ENCODE measurements around the gene UNC119.

- TF ChIP-seq CTCF (IDR thresholded peaks at IDR 0.05 in 2 of 3, conservative IDR thresholded peaks at IDR 0.05 in 1 of 3; ENCODE audit: borderline replicate concordance in 1 of 3, insufficient read depth in 1 of 3, low read depth in 2 of 3, low read length in 2 of 3): no peak
- no peak for TF ChIP-seq EZH2 (IDR thresholded peaks at IDR 0.05)
- no peak for TF ChIP-seq SP1 (IDR thresholded peaks at IDR 0.05; ENCODE audit: low read depth)
- no peak for TF ChIP-seq RAD21 (IDR thresholded peaks at IDR 0.05; ENCODE audit: low read depth)
- no peak for TF ChIP-seq YY1 (IDR thresholded peaks at IDR 0.05; ENCODE audit: extremely low read depth, insufficient replicate concordance, low read depth, low read length)
- no peak for TF ChIP-seq ATF3 (IDR thresholded peaks at IDR 0.05)
- TF ChIP-seq MAX (IDR thresholded peaks at IDR 0.05): no peak
- TF ChIP-seq ZBTB33 (IDR thresholded peaks at IDR 0.05; ENCODE audit: extremely low read depth, insufficient replicate concordance, low read length): no peak
- TF ChIP-seq POLR2AphosphoS5 (IDR thresholded peaks at IDR 0.05; ENCODE audit: low read depth, low read length): no peak
- TF ChIP-seq POLR2A (IDR thresholded peaks at IDR 0.05; ENCODE audit: borderline replicate concordance, extremely low read depth, insufficient read depth, insufficient read length): no peak
- no peak for TF ChIP-seq CEBPB (IDR thresholded peaks at IDR 0.05; ENCODE audit: low read depth)
Observed at GRCh38 chr17:28534740-28535375, 17.6 kb downstream of the UNC119 start.

All from HCT116 (cell line).